OCI-LY1 (cell line): ENCODE data around the gene GNAT1.

Experiments
- CTCF ChIP-seq: fragments of 200-600 bp; sonication (generic), shearing (Covaris generic); IDR thresholded peaks from 2 replicates; pipeline ENCODE4 v1.5.1; 2017; ENCODE audit warnings: mild to moderate bottlenecking, antibody characterized with exemption, low read length, moderate library complexity, mixed read lengths
- EZH2 ChIP-seq: fragments of 200-600 bp; sonication (generic), shearing (Covaris generic); IDR thresholded peaks from 2 replicates; pipeline ENCODE4 v1.8.0; 2017; ENCODE audit warnings: borderline replicate concordance, mixed run types, mild to moderate bottlenecking, antibody characterized with exemption, low read length, moderate library complexity, mixed read lengths

GRCh38 chr3:50179710-50180109 lies 11.7 kb upstream of the GNAT1 start:
- TF ChIP-seq CTCF (no peak), EZH2 (no peak)
